ENCODE measurements around the gene TGFB2.

TGFB2 gene

GRCh38 chr1:218408135-218408534, 63.0 kb downstream of the TGFB2 start:
- in situ Hi-C loops (cut with HindIII; ENCODE audit: low sequenced_read_pairs): no loop called here
- DNase-seq (ENCODE audit: low read depth): no peak
- TF ChIP-seq CTCF (IDR thresholded peaks at IDR 0.05; ENCODE audit: low read depth, low read length, missing control alignments): no peak
- no peak overlapping the region for H3K4me3 ChIP-seq (ENCODE audit: low read depth, low read length)

GRCh38 chr1:218408942-218409341, 63.8 kb downstream of the TGFB2 start:
- DNase-seq (ENCODE audit: low read depth): no peak
- in situ Hi-C loops (cut with HindIII; ENCODE audit: low sequenced_read_pairs): no loop called here
- no peak overlapping the region for H3K4me3 ChIP-seq (ENCODE audit: low read depth, low read length)
- TF ChIP-seq CTCF (IDR thresholded peaks at IDR 0.05; ENCODE audit: low read depth, low read length, missing control alignments): no peak

GRCh38 chr1:218409946-218410510, 64.9 kb downstream of the TGFB2 start:
- peak; percentile 20 for DNase-seq (ENCODE audit: low read depth)
- no peak overlapping the region for H3K4me3 ChIP-seq (ENCODE audit: low read depth, low read length)
- in situ Hi-C loops (cut with HindIII; ENCODE audit: low sequenced_read_pairs): no loop called here
- no peak for TF ChIP-seq CTCF (IDR thresholded peaks at IDR 0.05; ENCODE audit: low read depth, low read length, missing control alignments)

GRCh38 chr1:218411101-218411500, 66.0 kb downstream of the TGFB2 start:
- no peak overlapping the region for H3K4me3 ChIP-seq (ENCODE audit: low read depth, low read length)
- in situ Hi-C loops (cut with HindIII; ENCODE audit: low sequenced_read_pairs): no loop called here
- no peak for DNase-seq (ENCODE audit: low read depth)
- no peak for TF ChIP-seq CTCF (IDR thresholded peaks at IDR 0.05; ENCODE audit: low read depth, low read length, missing control alignments)

GRCh38 chr1:218412171-218412570, 67.0 kb downstream of the TGFB2 start:
- no peak for TF ChIP-seq CTCF (IDR thresholded peaks at IDR 0.05; ENCODE audit: low read depth, low read length, missing control alignments)
- H3K4me3 ChIP-seq (ENCODE audit: low read depth, low read length): no peak overlapping the region
- DNase-seq (ENCODE audit: low read depth): peak; percentile 83
- in situ Hi-C loops (cut with HindIII; ENCODE audit: low sequenced_read_pairs): no loop called here

- TF ChIP-seq CTCF (IDR thresholded peaks at IDR 0.05; ENCODE audit: low read depth, low read length, missing control alignments): no peak
- DNase-seq (ENCODE audit: low read depth): no peak
- H3K4me3 ChIP-seq (ENCODE audit: low read depth, low read length): no peak overlapping the region
- in situ Hi-C loops (cut with HindIII; ENCODE audit: low sequenced_read_pairs): no loop called here
These were observed 68.0 kb downstream of the TGFB2 start for GRCh38 chr1:218413179-218413578.
